ENCODE measurements around the gene TRRAP.

GRCh38 chr7:98988641-98989040 is 110.3 kb downstream of the TRRAP start:
- no peak for TF ChIP-seq CTCF (IDR thresholded peaks at IDR 0.05 in 8 of 11, conservative IDR thresholded peaks at IDR 0.05 in 3 of 11)
- TF ChIP-seq POLR2A (IDR thresholded peaks at IDR 0.05): no peak
- TF ChIP-seq POLR2AphosphoS5 (IDR thresholded peaks at IDR 0.05): no peak
